ENCODE data around the gene CIZ1.

CIZ1 gene

GRCh38 chr9:128167209-128167608 is 24.2 kb downstream of the CIZ1 start:
- no peak overlapping the region for H3K27ac ChIP-seq (ENCODE audit: low read depth, low read length)

DNA sequence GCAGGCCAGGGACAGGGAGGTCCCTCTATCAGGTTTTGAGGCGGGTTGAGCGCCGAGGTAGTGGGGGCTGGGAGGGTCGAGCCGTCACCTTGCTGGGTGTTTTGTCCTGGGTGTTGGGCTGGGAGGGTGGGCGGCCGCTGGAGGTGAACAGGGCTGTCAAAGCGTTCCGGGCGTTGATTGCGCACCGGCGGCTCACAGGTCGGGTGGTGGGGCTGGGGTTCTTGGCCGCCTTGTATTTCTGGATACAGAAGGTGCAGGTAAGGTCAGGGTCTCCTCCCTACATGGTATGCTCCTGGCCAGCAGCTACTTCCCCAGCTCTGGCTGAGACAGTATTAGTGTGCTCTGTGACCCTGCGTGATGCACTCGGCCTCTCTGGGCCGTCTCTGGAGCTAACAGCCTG is 25.2 kb downstream of the CIZ1 start:
- H3K4me1 ChIP-seq (ENCODE audit: control insufficient read depth, insufficient read depth, low read length, unreplicated experiment): peaks cover 22% of the 10 kb centered on the region
- H3K79me2 ChIP-seq (ENCODE audit: control insufficient read depth, insufficient read depth, low read length, unreplicated experiment): no peaks in the 10 kb centered on the region
- no peak overlapping the region for H3K4me3 ChIP-seq (ENCODE audit: low read depth, low read length)
- no peak overlapping the region for H2AFZ ChIP-seq (ENCODE audit: low read length, unreplicated experiment)
- H3K36me3 ChIP-seq (ENCODE audit: insufficient read depth, low read length): peaks cover 7% of the 10 kb centered on the region; the same call in 1 of the 2 replicates
- no peak overlapping the region for H3K27ac ChIP-seq (ENCODE audit: low read depth, low read length)
- H3K27me3 ChIP-seq (ENCODE audit: insufficient read depth, low read length): no peaks in the 10 kb centered on the region

More at GRCh38 chr9:128167209-128167608, 24.2 kb downstream of the CIZ1 start:
- Histone ChIP-seq H3K27me3 (ENCODE audit: insufficient read depth, low read length) (no peaks in the 10 kb centered on the region), H3K4me3 (ENCODE audit: low read depth, low read length) (no peak overlapping the region), H3K4me1 (ENCODE audit: control insufficient read depth, insufficient read depth, low read length, unreplicated experiment) (peaks cover 14% of the 10 kb centered on the region), H3K79me2 (ENCODE audit: control insufficient read depth, insufficient read depth, low read length, unreplicated experiment) (no peaks in the 10 kb centered on the region), H3K36me3 (ENCODE audit: insufficient read depth, low read length) (peaks cover 7% of the 10 kb centered on the region; the same call in 1 of the 2 replicates), H2AFZ (ENCODE audit: low read length, unreplicated experiment) (no peak overlapping the region)

- H3K27ac ChIP-seq (ENCODE audit: low read depth, low read length): no peak overlapping the region
These were observed 27.0 kb downstream of the CIZ1 start for GRCh38 chr9:128164307-128164885.

GRCh38 chr9:128163523-128164306 is 27.7 kb downstream of the CIZ1 start:
- H3K36me3 ChIP-seq (ENCODE audit: insufficient read depth, low read length): peaks cover 7% of the 10 kb centered on the region; the same call in 1 of the 2 replicates

More at GRCh38 chr9:128164307-128164885, 27.0 kb downstream of the CIZ1 start:
- H3K4me1 ChIP-seq (ENCODE audit: control insufficient read depth, insufficient read depth, low read length, unreplicated experiment): peaks cover 27% of the 10 kb centered on the region
- no peaks in the 10 kb centered on the region for H3K79me2 ChIP-seq (ENCODE audit: control insufficient read depth, insufficient read depth, low read length, unreplicated experiment)
- H2AFZ ChIP-seq (ENCODE audit: low read length, unreplicated experiment): no peak overlapping the region
- no peak overlapping the region for H3K4me3 ChIP-seq (ENCODE audit: low read depth, low read length)
- peaks cover 7% of the 10 kb centered on the region; the same call in 1 of the 2 replicates for H3K36me3 ChIP-seq (ENCODE audit: insufficient read depth, low read length)
- H3K27me3 ChIP-seq (ENCODE audit: insufficient read depth, low read length): no peaks in the 10 kb centered on the region

DNA sequence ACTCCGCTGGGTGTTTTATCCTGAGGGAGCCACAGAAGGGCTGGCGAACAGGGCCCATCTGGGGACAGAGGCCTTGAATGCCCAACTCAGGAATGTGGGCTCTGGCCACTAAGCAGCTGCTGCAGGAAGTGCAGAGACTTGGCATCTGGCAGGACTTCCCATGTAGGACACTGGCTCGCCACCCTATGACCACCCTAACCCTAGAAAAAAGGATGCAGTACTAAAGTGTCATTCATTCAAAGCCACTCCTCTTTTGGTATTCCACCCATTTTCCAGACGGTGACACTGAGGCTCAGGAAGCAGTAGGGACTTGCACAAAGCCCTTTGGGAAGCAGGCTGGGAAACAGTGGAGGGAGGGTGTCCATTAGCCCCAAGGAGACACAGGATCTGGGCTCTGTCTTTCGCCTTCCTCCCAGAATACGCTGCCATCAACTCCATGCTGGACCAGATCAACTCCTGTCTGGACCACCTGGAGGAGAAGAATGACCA is 28.3 kb downstream of the CIZ1 start:
- Histone ChIP-seq H3K4me1 (ENCODE audit: control insufficient read depth, insufficient read depth, low read length, unreplicated experiment) (peaks cover 27% of the 10 kb centered on the region), H3K36me3 (ENCODE audit: insufficient read depth, low read length) (peaks cover 4% of the 10 kb centered on the region; the same call in 1 of the 2 replicates), H3K79me2 (ENCODE audit: control insufficient read depth, insufficient read depth, low read length, unreplicated experiment) (no peaks in the 10 kb centered on the region), H3K4me3 (ENCODE audit: low read depth, low read length) (no peak overlapping the region), H3K27me3 (ENCODE audit: insufficient read depth, low read length) (no peaks in the 10 kb centered on the region), H2AFZ (ENCODE audit: low read length, unreplicated experiment) (no peak overlapping the region), H3K27ac (ENCODE audit: low read depth, low read length) (no peak overlapping the region)

More at GRCh38 chr9:128163523-128164306, 27.7 kb downstream of the CIZ1 start:
- Histone ChIP-seq H2AFZ (ENCODE audit: low read length, unreplicated experiment) (no peak overlapping the region), H3K79me2 (ENCODE audit: control insufficient read depth, insufficient read depth, low read length, unreplicated experiment) (no peaks in the 10 kb centered on the region), H3K4me3 (ENCODE audit: low read depth, low read length) (no peak overlapping the region), H3K27ac (ENCODE audit: low read depth, low read length) (no peak overlapping the region), H3K27me3 (ENCODE audit: insufficient read depth, low read length) (no peaks in the 10 kb centered on the region), H3K4me1 (ENCODE audit: control insufficient read depth, insufficient read depth, low read length, unreplicated experiment) (peaks cover 27% of the 10 kb centered on the region)

DNA sequence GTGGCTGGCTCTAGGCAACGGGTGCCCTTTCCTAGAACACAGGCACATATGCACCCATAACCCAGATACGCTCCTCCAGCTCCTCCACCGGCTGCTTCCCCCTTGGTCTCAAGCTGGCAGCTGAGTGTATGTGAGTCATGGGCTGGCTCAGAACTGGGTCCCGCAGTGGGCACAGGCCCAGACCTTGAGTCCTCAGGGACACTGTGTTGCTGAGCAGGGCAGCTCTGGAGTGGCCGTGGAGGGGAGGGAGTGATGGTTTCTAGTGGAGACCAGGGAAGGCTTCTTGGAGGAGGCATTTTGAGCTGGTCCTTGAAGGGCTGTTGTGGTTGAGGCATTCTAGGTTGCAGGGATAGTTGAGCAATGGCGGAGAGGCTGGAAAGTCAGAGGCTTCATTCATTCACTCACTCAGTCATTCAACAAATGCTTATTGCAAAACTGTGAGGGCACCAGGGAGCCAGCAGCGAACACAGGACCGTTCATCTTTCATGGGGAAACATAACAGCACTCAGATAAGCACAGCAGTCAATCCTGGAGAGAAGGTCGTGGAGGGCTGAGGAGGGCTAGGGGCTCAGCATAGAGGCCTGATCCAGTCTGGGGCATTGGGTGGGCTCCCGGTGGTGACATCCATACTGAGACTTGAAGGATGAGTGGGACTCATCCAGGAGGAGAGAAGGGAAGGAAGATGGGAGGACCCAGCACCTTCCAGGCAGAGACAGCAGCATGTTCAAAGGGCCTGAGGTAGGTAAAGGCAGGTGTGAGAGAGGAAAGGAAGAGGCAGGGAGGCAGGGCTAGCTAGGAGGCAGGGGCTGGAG is 29.0 kb downstream of the CIZ1 start:
- Histone ChIP-seq H3K27ac (ENCODE audit: low read depth, low read length) (no peak overlapping the region), H3K4me3 (ENCODE audit: low read depth, low read length) (no peak overlapping the region), H3K4me1 (ENCODE audit: control insufficient read depth, insufficient read depth, low read length, unreplicated experiment) (peaks cover 27% of the 10 kb centered on the region), H3K36me3 (ENCODE audit: insufficient read depth, low read length) (peaks cover 4% of the 10 kb centered on the region; the same call in 1 of the 2 replicates), H3K79me2 (ENCODE audit: control insufficient read depth, insufficient read depth, low read length, unreplicated experiment) (no peaks in the 10 kb centered on the region), H2AFZ (ENCODE audit: low read length, unreplicated experiment) (no peak overlapping the region), H3K27me3 (ENCODE audit: insufficient read depth, low read length) (no peaks in the 10 kb centered on the region)

- Histone ChIP-seq H3K27ac (ENCODE audit: low read depth, low read length) (no peak overlapping the region), H2AFZ (ENCODE audit: low read length, unreplicated experiment) (no peak overlapping the region), H3K27me3 (ENCODE audit: insufficient read depth, low read length) (no peaks in the 10 kb centered on the region), H3K4me1 (ENCODE audit: control insufficient read depth, insufficient read depth, low read length, unreplicated experiment) (peaks cover 27% of the 10 kb centered on the region), H3K79me2 (ENCODE audit: control insufficient read depth, insufficient read depth, low read length, unreplicated experiment) (no peaks in the 10 kb centered on the region), H3K36me3 (ENCODE audit: insufficient read depth, low read length) (peaks cover 4% of the 10 kb centered on the region; the same call in 1 of the 2 replicates), H3K4me3 (ENCODE audit: low read depth, low read length) (peak overlapping the region; percentile 98)
These were observed 30.0 kb downstream of the CIZ1 start for GRCh38 chr9:128161215-128161902.

DNA sequence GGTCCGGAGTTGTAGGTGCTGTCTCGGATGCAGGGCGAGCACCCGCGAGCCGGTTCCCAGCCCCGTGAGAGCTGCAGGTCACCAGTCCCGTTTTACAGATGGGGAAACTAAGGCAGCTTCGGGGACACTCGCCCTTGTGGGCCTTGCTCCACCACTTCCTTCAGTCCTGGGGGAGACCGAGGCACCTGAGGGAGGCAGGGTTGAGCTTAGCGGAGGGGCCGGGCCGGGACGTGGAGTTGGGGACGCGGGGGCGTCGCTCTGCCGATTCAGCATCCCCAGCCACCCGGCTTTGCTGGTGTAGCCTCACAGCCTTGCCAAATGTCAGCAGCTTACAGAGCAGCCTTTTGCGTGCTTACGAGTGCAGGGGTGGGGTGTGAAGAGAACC is 30.8 kb downstream of the CIZ1 start:
- Histone ChIP-seq H2AFZ (ENCODE audit: low read length, unreplicated experiment) (peak overlapping the region; percentile 98), H3K4me1 (ENCODE audit: control insufficient read depth, insufficient read depth, low read length, unreplicated experiment) (peaks cover 27% of the 10 kb centered on the region), H3K36me3 (ENCODE audit: insufficient read depth, low read length) (peaks cover 4% of the 10 kb centered on the region; the same call in 1 of the 2 replicates), H3K27ac (ENCODE audit: low read depth, low read length) (no peak overlapping the region), H3K79me2 (ENCODE audit: control insufficient read depth, insufficient read depth, low read length, unreplicated experiment) (no peaks in the 10 kb centered on the region), H3K27me3 (ENCODE audit: insufficient read depth, low read length) (no peaks in the 10 kb centered on the region), H3K4me3 (ENCODE audit: low read depth, low read length) (peak overlapping the region; percentile 98)

GRCh38 chr9:128159784-128160602 is 31.4 kb downstream of the CIZ1 start, which contains the start of gene BBLN:
TSS of gene BBLN (plus strand) at chr9:128160265. CDS start at chr9:128160408, 143 bp downstream.
- no peaks in the 10 kb centered on the region for H3K27me3 ChIP-seq (ENCODE audit: insufficient read depth, low read length)
- H3K79me2 ChIP-seq (ENCODE audit: control insufficient read depth, insufficient read depth, low read length, unreplicated experiment): no peaks in the 10 kb centered on the region
- no peak within 1 kb of the TSS for H3K27ac ChIP-seq (ENCODE audit: low read depth, low read length)
- peak within 1 kb of the TSS; percentile 98 for H2AFZ ChIP-seq (ENCODE audit: low read length, unreplicated experiment)
- H3K4me3 ChIP-seq (ENCODE audit: low read depth, low read length): peak within 1 kb of the TSS; percentile 98
- H3K4me1 ChIP-seq (ENCODE audit: control insufficient read depth, insufficient read depth, low read length, unreplicated experiment): peaks cover 27% of the 10 kb centered on the region
- peaks cover 4% of the 10 kb centered on the region; the same call in 1 of the 2 replicates for H3K36me3 ChIP-seq (ENCODE audit: insufficient read depth, low read length)

Data from ACC112 (cell line).